Osteoblast (primary cell): ENCODE data around the gene SDCBP2. TPM values are rescaled to one million over a fixed set of nuclear protein-coding genes. Genes with fewer than 3 reads are reported as not detected.

ENCODE experiments used
- DNase-seq: peaks from one replicate; pipeline ENCODE4 v3.0.0; 2011; ENCODE audit warnings: low spot score, mixed read lengths; ENCODE audit not compliant: insufficient read length; ENCODE audit errors: missing footprints
- H2AFZ ChIP-seq: 2 replicates; pipeline ENCODE4 v1.6.0; 2011; ENCODE audit warnings: mild to moderate bottlenecking, low read length
- H3K27ac ChIP-seq: 2 replicates; pipeline ENCODE4 v1.5.1; 2011; ENCODE audit warnings: mild to moderate bottlenecking, low read depth, low read length, moderate library complexity
- H3K27me3 ChIP-seq: 2 replicates; pipeline ENCODE4 v1.6.0; 2012; ENCODE audit warnings: mild to moderate bottlenecking, control low read depth, inconsistent platforms, low read length, moderate library complexity; ENCODE audit not compliant: insufficient read depth
- H3K36me3 ChIP-seq: 2 replicates; pipeline ENCODE4 v1.5.1; 2011; ENCODE audit warnings: mild to moderate bottlenecking, low read length, control low read depth, moderate library complexity; ENCODE audit not compliant: insufficient read depth
- H3K4me1 ChIP-seq: 2 replicates; pipeline ENCODE4 v1.5.1; 2011; ENCODE audit warnings: mild to moderate bottlenecking, low read length, control low read depth, moderate library complexity; ENCODE audit not compliant: insufficient read depth
- H3K4me2 ChIP-seq: 2 replicates; pipeline ENCODE4 v1.6.0; 2011; ENCODE audit warnings: mild to moderate bottlenecking, low read length; ENCODE audit not compliant: insufficient read depth
- H3K4me3 ChIP-seq: fragments of 200-600 bp; sonication (generic); 3 replicates; pipeline ENCODE4 v1.5.1; 2012; ENCODE audit warnings: mild to moderate bottlenecking, low read length, inconsistent platforms; ENCODE audit not compliant: insufficient read depth
- H3K79me2 ChIP-seq: 2 replicates; pipeline ENCODE4 v1.6.0; 2012; ENCODE audit warnings: mild to moderate bottlenecking, low read length, control low read depth, inconsistent platforms; ENCODE audit not compliant: insufficient read depth
- H3K9me3 ChIP-seq: 2 replicates; pipeline ENCODE4 v1.5.1; 2011; ENCODE audit warnings: low read depth, low read length, control low read depth
- H4K20me1 ChIP-seq: 2 replicates; pipeline ENCODE4 v1.6.0; 2012; ENCODE audit warnings: mild to moderate bottlenecking, low read length, control low read depth; ENCODE audit not compliant: insufficient read depth
- total RNA-seq: library from RNA; depleted of rRNA; stranded (reverse); fragments of >200 nt; gene quantifications from 2 replicates; pipeline ENCODE4 v1.2.3, GENCODE V29; 2012
- TF ChIP-seq, protein P1 (sequence below): IDR thresholded peaks from 2 replicates; pipeline ENCODE4 v1.5.1; 2011; ENCODE audit warnings: mild to moderate bottlenecking, low read depth, low read length, moderate library complexity; ENCODE audit errors: extremely low read depth

The SDCBP2 gene
- total RNA-seq, 1 donor, result 2.2 TPM

DNA sequence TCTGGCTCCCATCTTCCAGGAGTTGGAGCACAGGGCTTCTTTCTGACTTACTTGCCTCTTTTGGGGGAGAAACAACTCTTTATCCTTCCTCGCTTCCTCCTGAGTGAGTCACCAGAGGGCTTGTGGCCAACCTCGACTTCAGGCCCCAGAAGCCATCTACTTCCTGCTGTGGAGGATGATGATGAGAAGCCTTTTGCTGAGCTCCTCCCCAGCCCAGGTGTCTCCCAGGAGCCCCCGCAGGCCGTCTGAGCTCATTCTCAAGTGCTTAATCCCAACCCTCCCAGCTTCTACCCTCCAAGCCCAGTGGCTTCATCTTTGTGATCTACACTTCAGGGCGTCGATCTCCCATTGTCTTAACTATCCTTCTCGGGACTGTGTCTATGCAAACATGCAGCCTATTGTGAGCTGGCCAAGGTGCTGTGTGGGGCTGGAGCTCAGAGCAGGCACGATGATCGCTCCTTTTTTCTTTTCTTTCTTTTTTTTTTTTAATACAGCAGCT is 27.9 kb downstream of the SDCBP2 start:
- no peaks in the 10 kb centered on the region for H3K9me3 ChIP-seq
- no peak overlapping the region for H3K27ac ChIP-seq
- no peaks in the 10 kb centered on the region for H4K20me1 ChIP-seq
- H3K36me3 ChIP-seq, result peaks cover 6% of the 10 kb centered on the region
- H3K4me1 ChIP-seq, result peaks cover 11% of the 10 kb centered on the region
- H3K27me3 ChIP-seq, result no peaks in the 10 kb centered on the region
- peak; percentile 96 for DNase-seq
- peak overlapping the region; percentile 71 for H2AFZ ChIP-seq
- TF ChIP-seq, protein P1, sequence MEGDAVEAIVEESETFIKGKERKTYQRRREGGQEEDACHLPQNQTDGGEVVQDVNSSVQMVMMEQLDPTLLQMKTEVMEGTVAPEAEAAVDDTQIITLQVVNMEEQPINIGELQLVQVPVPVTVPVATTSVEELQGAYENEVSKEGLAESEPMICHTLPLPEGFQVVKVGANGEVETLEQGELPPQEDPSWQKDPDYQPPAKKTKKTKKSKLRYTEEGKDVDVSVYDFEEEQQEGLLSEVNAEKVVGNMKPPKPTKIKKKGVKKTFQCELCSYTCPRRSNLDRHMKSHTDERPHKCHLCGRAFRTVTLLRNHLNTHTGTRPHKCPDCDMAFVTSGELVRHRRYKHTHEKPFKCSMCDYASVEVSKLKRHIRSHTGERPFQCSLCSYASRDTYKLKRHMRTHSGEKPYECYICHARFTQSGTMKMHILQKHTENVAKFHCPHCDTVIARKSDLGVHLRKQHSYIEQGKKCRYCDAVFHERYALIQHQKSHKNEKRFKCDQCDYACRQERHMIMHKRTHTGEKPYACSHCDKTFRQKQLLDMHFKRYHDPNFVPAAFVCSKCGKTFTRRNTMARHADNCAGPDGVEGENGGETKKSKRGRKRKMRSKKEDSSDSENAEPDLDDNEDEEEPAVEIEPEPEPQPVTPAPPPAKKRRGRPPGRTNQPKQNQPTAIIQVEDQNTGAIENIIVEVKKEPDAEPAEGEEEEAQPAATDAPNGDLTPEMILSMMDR, result no peak
- peak overlapping the region; percentile 0 for H3K4me2 ChIP-seq
- no peak overlapping the region for H3K4me3 ChIP-seq
- H3K79me2 ChIP-seq, result no peaks in the 10 kb centered on the region

DNA sequence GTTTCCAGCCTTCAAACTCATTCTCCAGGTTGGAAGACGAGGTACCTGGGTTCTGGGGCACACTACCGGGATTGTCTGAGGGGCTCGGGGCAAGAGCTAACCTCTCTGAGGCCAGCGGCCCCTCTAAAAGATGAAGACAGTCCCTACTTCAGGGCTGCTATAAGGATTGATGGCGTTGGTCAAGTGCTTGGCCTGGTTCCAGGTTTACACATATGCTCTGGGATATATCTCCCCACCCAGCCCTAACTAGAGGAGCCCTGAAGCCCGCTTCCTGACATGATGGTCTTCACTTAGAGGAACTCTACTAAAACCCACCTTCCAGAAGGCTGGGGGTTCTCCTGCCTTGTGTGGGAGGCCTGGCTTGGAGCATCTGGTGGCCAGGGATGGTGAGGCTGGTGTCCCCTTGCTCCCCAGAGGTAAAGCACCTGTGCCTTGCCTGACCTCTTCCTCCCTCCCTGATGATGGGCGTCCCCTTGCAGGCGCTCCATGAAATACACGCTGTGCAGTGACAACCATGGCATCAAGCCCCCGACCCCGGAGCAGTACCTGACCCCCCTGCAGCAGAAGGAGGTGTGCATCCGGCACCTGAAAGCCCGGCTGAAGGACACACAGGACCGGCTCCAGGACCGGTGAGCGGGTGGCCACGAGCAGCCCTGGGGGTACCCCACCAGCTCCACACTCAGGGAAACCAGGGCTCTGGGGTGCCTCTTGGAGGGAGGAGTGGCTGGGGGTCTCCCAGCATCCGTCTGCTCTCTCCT is 28.7 kb downstream of the SDCBP2 start:
- Histone ChIP-seq H3K4me2 (no peak overlapping the region), H2AFZ (peak overlapping the region; percentile 71), H3K9me3 (no peaks in the 10 kb centered on the region)

DNA sequence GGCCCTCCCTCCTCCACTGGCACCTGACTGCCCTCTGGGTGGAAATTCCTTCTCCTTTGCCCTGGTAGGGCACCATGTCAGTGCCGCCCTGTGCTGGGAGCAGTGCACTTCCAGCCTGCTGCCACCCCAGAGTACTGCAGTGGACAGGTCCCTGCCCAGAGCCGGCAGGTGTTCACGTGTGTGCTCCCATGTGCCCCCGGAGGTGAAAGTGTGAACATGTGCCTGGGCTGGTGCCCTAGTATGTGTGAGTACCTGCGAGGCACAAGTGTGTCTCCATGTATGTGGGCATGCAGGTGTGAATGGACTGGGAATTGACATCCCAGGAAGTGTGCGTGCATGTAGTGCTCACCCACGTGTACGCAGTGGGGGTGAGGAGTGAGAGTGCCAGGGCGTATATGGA is 29.4 kb downstream of the SDCBP2 start:
- H3K4me1 ChIP-seq, result peaks cover 11% of the 10 kb centered on the region
- TF ChIP-seq, protein P1, result peak; percentile 12
- H3K27me3 ChIP-seq, result no peaks in the 10 kb centered on the region
- no peaks in the 10 kb centered on the region for H3K36me3 ChIP-seq
- H4K20me1 ChIP-seq, result no peaks in the 10 kb centered on the region
- H3K27ac ChIP-seq, result no peak overlapping the region
- H3K9me3 ChIP-seq, result no peaks in the 10 kb centered on the region
- H3K4me3 ChIP-seq, result no peak overlapping the region
- DNase-seq, result no peak
- H3K79me2 ChIP-seq, result no peaks in the 10 kb centered on the region
- H2AFZ ChIP-seq, result no peak overlapping the region
- no peak overlapping the region for H3K4me2 ChIP-seq

More for the DNA sequence above, 28.7 kb downstream of the SDCBP2 start:
- TF ChIP-seq, protein P1, result no peak
- peaks cover 3% of the 10 kb centered on the region for H3K36me3 ChIP-seq
- no peaks in the 10 kb centered on the region for H3K79me2 ChIP-seq
- no peaks in the 10 kb centered on the region for H3K27me3 ChIP-seq
- DNase-seq, result peak; percentile 89
- H3K4me3 ChIP-seq, result no peak overlapping the region
- H4K20me1 ChIP-seq, result no peaks in the 10 kb centered on the region
- peaks cover 11% of the 10 kb centered on the region for H3K4me1 ChIP-seq
- H3K27ac ChIP-seq, result no peak overlapping the region

DNA sequence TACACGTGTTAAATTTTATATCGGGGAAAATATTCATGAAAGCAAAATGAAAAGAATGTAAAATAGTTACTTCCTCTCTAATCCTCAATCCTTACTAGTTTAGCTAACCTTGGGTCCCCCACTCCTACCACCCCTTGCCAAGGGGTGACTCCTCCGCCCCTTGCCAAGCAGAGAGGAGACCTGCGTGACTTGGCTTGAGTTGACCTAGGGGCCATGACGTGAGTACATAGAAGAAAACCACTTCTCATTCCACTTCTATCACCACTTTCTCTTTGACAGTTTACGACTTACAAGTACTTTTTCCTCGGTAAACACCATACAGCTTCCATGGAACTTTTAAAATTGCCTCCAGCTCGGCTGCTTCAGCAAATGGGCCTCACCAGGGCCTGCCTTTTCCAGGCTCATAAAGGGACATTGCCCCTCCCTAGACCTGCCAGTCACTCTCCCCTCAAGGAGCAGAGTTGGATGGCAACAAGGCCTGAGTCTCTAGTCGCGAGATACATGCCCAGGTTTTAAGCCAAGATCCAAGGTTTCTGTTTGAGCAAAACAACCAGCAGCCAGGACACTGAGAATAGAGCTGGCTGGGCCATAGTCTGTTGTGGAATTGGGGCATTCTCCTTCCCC is 29.9 kb downstream of the SDCBP2 start:
- H3K4me3 ChIP-seq, result no peak overlapping the region
- no peaks in the 10 kb centered on the region for H3K79me2 ChIP-seq
- H3K9me3 ChIP-seq, result no peaks in the 10 kb centered on the region
- no peak overlapping the region for H2AFZ ChIP-seq
- no peaks in the 10 kb centered on the region for H3K27me3 ChIP-seq
- H3K36me3 ChIP-seq, result no peaks in the 10 kb centered on the region
- no peak overlapping the region for H3K4me2 ChIP-seq
- no peak for DNase-seq
- H4K20me1 ChIP-seq, result no peaks in the 10 kb centered on the region
- TF ChIP-seq, protein P1, result no peak
- peaks cover 11% of the 10 kb centered on the region for H3K4me1 ChIP-seq
- H3K27ac ChIP-seq, result no peak overlapping the region
